Measurements from ENCODE around the gene NRIP1.

- TF ChIP-seq, protein P1, sequence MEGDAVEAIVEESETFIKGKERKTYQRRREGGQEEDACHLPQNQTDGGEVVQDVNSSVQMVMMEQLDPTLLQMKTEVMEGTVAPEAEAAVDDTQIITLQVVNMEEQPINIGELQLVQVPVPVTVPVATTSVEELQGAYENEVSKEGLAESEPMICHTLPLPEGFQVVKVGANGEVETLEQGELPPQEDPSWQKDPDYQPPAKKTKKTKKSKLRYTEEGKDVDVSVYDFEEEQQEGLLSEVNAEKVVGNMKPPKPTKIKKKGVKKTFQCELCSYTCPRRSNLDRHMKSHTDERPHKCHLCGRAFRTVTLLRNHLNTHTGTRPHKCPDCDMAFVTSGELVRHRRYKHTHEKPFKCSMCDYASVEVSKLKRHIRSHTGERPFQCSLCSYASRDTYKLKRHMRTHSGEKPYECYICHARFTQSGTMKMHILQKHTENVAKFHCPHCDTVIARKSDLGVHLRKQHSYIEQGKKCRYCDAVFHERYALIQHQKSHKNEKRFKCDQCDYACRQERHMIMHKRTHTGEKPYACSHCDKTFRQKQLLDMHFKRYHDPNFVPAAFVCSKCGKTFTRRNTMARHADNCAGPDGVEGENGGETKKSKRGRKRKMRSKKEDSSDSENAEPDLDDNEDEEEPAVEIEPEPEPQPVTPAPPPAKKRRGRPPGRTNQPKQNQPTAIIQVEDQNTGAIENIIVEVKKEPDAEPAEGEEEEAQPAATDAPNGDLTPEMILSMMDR (conservative IDR thresholded peaks at IDR 0.05; ENCODE audit: low read depth, low read length): no peak
- TF ChIP-seq EZH2 (IDR thresholded peaks at IDR 0.05; ENCODE audit: borderline replicate concordance, low read depth, low read length, poor library complexity, severe bottlenecking): no peak
Observed at GRCh38 chr21:15003463-15004135, 61.2 kb downstream of the NRIP1 start.
